Lower leg skin (tissue), 3 donors: Measurements from ENCODE around the gene APCDD1.

Experiments used
- CTCF ChIP-seq, 3 donors: fragments of 450-650 bp; IDR thresholded peaks; one replicate each; pipeline ENCODE4 v1.5.1; 2016; ENCODE audit warnings: antibody characterized with exemption in 3 of 3, mild to moderate bottlenecking in 3 of 3, moderate library complexity in 2 of 3
- POLR2A ChIP-seq, 2 donors: fragments of 450-650 bp; IDR thresholded peaks; one replicate each; pipeline ENCODE4 v1.6.1; 2016 to 2017; ENCODE audit warnings: antibody characterized with exemption in 2 of 2, mild to moderate bottlenecking in 1 of 2, moderate library complexity in 1 of 2

- TF ChIP-seq CTCF (IDR thresholded peaks at IDR 0.05) (no peak), POLR2A (IDR thresholded peaks at IDR 0.05) (no peak)
Observed at GRCh38 chr18:10408131-10408530, 46.3 kb upstream of the APCDD1 start.
